GM12801 (cell line): ENCODE data around the gene UCKL1.

Source experiments
- CTCF ChIP-seq: IDR thresholded peaks from one replicate; pipeline ENCODE4 v1.5.1; 2011; ENCODE audit warnings: control low read depth; ENCODE audit not compliant: insufficient read length; ENCODE audit errors: extremely low read depth

Gene UCKL1

GRCh38 chr20:63951398-63952209 lies 4.6 kb downstream of the UCKL1 start:
- no peak for TF ChIP-seq CTCF

- TF ChIP-seq CTCF = no peak
These were observed 5.4 kb downstream of the UCKL1 start for GRCh38 chr20:63950701-63951397.

- TF ChIP-seq CTCF = no peak
These were observed 8.4 kb downstream of the UCKL1 start for GRCh38 chr20:63947638-63948456.

GRCh38 chr20:63946986-63947637 lies 9.1 kb downstream of the UCKL1 start:
- no peak for TF ChIP-seq CTCF

- TF ChIP-seq CTCF = no peak
These were observed 10.0 kb downstream of the UCKL1 start for GRCh38 chr20:63945921-63946920.

- TF ChIP-seq CTCF = no peak
These were observed 11.1 kb downstream of the UCKL1 start for GRCh38 chr20:63945031-63945658.
